ENCODE measurements around the gene SMC5. TPM values are rescaled to one million over a fixed set of nuclear protein-coding genes. Genes with fewer than 3 reads are reported as not detected.
"Not testable (repeated sequence)": the region's sequence is repeated elsewhere in the genome, so short reads cannot be mapped to it uniquely, and the experiment has no call there.

SMC5 gene
- total RNA-seq, 4 donors from 2014 or later, result 17.9 to 65.5 (median 35.4) TPM

GRCh38 chr9:70318002-70318401, 59.2 kb downstream of the SMC5 start:
- no peaks in the 10 kb centered on the region for H3K9me3 ChIP-seq
- no peaks in the 10 kb centered on the region for H3K36me3 ChIP-seq
- no peak overlapping the region for H3K27ac ChIP-seq
- H3K4me1 ChIP-seq, result no peaks in the 10 kb centered on the region
- no peaks in the 10 kb centered on the region for H3K27me3 ChIP-seq
- DNase-seq, result no peak
- TF ChIP-seq POLR2A (IDR thresholded peaks at IDR 0.05), result no peak
- TF ChIP-seq, protein P1, sequence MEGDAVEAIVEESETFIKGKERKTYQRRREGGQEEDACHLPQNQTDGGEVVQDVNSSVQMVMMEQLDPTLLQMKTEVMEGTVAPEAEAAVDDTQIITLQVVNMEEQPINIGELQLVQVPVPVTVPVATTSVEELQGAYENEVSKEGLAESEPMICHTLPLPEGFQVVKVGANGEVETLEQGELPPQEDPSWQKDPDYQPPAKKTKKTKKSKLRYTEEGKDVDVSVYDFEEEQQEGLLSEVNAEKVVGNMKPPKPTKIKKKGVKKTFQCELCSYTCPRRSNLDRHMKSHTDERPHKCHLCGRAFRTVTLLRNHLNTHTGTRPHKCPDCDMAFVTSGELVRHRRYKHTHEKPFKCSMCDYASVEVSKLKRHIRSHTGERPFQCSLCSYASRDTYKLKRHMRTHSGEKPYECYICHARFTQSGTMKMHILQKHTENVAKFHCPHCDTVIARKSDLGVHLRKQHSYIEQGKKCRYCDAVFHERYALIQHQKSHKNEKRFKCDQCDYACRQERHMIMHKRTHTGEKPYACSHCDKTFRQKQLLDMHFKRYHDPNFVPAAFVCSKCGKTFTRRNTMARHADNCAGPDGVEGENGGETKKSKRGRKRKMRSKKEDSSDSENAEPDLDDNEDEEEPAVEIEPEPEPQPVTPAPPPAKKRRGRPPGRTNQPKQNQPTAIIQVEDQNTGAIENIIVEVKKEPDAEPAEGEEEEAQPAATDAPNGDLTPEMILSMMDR (IDR thresholded peaks at IDR 0.05), result no peak
- no peak overlapping the region for H3K4me3 ChIP-seq
- intact Hi-C loops (cut with DNase I; ENCODE audit: low total_unique reads), result no loop called here

DNA sequence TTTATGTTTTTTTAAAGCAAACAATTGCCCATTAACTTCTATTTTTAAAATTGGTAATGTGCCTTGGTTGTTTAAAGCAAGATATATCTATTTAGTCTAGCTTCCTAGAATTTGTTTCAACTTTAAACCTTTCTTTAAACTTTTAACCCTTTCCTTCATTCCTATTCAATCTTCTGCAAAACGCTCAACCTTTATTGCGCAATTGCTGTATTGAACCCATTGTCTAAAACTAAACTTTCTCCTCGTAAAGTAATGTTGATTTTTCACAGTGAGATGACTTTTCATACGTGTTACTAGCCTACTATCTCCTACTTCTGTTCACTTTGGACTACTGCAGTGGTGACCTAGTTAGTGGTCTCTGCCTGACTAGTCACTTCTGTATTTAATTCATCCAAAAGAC, 63.3 kb downstream of the SMC5 start:
- TF ChIP-seq, protein P1 (IDR thresholded peaks at IDR 0.05), result no peak
- no peak for TF ChIP-seq POLR2A (IDR thresholded peaks at IDR 0.05)
- DNase-seq, result no peak
- intact Hi-C loops (cut with DNase I; ENCODE audit: low total_unique reads), result no loop called here
- Histone ChIP-seq H3K4me1 (no peaks in the 10 kb centered on the region), H3K4me3 (no peak overlapping the region), H3K36me3 (no peaks in the 10 kb centered on the region), H3K27me3 (no peaks in the 10 kb centered on the region), H3K27ac (no peak overlapping the region), H3K9me3 (no peaks in the 10 kb centered on the region)

- Histone ChIP-seq H3K9me3 (no peaks in the 10 kb centered on the region), H3K27me3 (no peaks in the 10 kb centered on the region), H3K36me3 (no peaks in the 10 kb centered on the region), H3K4me3 (no peak overlapping the region), H3K27ac (no peak overlapping the region), H3K4me1 (no peaks in the 10 kb centered on the region)
- no peak for TF ChIP-seq POLR2A (IDR thresholded peaks at IDR 0.05)
- TF ChIP-seq, protein P1 (IDR thresholded peaks at IDR 0.05), result no peak
- intact Hi-C loops (cut with DNase I; ENCODE audit: low total_unique reads), result no loop called here
- no peak for DNase-seq
Observed at GRCh38 chr9:70324963-70325362, 66.2 kb downstream of the SMC5 start.

DNA sequence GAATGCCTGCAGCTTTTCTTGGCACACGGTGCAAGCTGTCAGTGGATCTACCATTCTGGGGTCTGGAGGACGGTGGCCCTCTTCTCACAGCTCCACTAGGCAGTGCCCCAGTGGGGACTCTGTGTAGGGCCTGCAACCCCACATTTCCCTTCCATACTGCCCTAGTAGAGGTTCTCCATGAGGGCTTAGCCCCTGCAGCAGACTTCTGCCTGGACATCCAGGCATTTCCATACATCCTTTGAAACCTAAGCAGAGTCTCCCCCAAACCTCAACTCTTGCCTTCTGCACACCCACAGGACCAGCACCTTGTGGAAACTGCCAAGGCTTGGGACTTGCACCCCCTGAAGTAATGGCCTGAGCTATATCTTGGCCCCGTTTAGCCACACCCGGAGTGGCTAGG, 69.8 kb downstream of the SMC5 start:
- H3K4me1 ChIP-seq; DNase-seq; H3K4me3 ChIP-seq; H3K27me3 ChIP-seq; H3K27ac ChIP-seq; H3K36me3 ChIP-seq; H3K9me3 ChIP-seq; intact Hi-C loops (cut with DNase I; ENCODE audit: low total_unique reads): not testable (repeated sequence)

DNA sequence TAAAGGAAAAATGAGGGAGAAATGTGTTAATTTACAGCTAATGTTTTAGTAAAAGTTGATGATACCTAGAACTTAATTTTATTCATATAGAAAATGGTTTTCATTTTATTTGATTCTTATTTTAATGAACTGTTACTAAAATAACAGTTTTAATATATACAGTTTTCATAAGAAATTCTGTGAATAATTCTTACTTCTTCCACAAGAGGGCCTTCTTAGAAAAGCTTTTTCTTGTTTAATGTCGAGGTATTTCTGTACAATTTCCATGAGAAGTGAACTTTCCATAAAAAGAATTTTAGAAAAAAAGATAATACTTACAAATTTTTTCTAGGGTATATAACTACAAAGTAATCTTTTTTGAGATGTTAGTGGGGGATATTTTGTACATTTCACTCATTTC, 81.8 kb downstream of the SMC5 start:
- intact Hi-C loops (cut with DNase I; ENCODE audit: low total_unique reads), result no loop called here
- Histone ChIP-seq H3K27ac (peak overlapping the region in 1 of 2 donors; percentile 46), H3K27me3 (no peaks in the 10 kb centered on the region), H3K36me3 (no peaks in the 10 kb centered on the region), H3K4me1 (no peaks in the 10 kb centered on the region), H3K4me3 (no peak overlapping the region), H3K9me3 (no peaks in the 10 kb centered on the region)
- DNase-seq, result no peak
- TF ChIP-seq, protein P1 (IDR thresholded peaks at IDR 0.05), result peak; percentile 45 to 67 (median 54)
- TF ChIP-seq POLR2A (IDR thresholded peaks at IDR 0.05), result no peak

GRCh38 chr9:70347046-70347445, 88.3 kb downstream of the SMC5 start:
- no peak for DNase-seq
- Histone ChIP-seq H3K36me3 (no peaks in the 10 kb centered on the region), H3K4me3 (no peak overlapping the region), H3K27me3 (no peaks in the 10 kb centered on the region), H3K27ac (no peak overlapping the region), H3K9me3 (no peaks in the 10 kb centered on the region), H3K4me1 (no peaks in the 10 kb centered on the region)
- TF ChIP-seq, protein P1 (IDR thresholded peaks at IDR 0.05), result no peak
- no peak for TF ChIP-seq POLR2A (IDR thresholded peaks at IDR 0.05)
- intact Hi-C loops (cut with DNase I; ENCODE audit: low total_unique reads), result no loop called here

Data from uterus (tissue), 4 donors.